LNCAP (cell line): ENCODE data around the gene TIMP3.
A peak's percentile ranks its signal among the peaks of the same experiment; 100 is the strongest.

Experiments used
- TF ChIP-seq, protein P1 (sequence below): fragments of 450-650 bp; IDR thresholded peaks from 2 replicates; pipeline ENCODE4 v1.5.1; 2017; ENCODE audit warnings: mild to moderate bottlenecking

TIMP3 gene

DNA sequence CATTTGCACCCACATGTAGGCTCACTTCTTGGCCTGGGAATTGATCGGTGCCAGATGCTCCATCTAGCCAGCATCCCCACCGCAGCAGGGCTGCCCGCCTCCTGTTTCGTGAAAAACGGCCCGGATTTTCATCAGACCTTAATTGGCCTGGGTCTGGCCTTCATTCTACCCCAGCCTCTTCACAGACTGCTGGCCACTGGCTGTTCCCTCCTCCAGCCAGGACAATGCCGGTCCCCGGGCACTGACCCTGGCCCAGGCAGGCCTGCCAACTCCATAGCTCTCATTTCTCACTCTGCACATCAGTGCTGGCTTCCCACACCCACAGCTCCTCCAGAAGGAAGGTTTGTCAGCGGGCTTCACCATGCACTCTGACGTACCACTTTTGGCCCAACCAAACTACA is 27.9 kb downstream of the TIMP3 start:
- TF ChIP-seq, protein P1, sequence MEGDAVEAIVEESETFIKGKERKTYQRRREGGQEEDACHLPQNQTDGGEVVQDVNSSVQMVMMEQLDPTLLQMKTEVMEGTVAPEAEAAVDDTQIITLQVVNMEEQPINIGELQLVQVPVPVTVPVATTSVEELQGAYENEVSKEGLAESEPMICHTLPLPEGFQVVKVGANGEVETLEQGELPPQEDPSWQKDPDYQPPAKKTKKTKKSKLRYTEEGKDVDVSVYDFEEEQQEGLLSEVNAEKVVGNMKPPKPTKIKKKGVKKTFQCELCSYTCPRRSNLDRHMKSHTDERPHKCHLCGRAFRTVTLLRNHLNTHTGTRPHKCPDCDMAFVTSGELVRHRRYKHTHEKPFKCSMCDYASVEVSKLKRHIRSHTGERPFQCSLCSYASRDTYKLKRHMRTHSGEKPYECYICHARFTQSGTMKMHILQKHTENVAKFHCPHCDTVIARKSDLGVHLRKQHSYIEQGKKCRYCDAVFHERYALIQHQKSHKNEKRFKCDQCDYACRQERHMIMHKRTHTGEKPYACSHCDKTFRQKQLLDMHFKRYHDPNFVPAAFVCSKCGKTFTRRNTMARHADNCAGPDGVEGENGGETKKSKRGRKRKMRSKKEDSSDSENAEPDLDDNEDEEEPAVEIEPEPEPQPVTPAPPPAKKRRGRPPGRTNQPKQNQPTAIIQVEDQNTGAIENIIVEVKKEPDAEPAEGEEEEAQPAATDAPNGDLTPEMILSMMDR, result no peak

DNA sequence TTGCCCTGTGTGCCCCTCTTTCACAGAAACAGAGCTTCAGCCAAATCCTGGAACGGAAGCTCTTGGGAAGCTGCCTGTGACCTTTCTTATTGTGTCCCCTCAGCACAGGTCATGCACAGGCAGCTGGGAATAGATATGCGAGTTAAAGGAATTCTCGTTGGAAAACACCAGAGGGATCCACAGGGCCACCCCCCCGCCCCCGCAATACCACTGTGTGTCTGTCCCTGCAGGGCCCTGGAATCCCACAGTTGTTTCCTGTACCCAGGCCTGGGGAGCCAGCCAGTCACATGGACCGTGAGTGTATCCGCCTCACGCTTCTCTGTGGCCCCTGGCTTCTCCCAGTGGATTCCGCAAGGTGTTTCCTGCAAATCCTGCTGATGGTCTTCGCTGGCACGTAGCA is 29.0 kb downstream of the TIMP3 start:
- TF ChIP-seq, protein P1, result no peak

DNA sequence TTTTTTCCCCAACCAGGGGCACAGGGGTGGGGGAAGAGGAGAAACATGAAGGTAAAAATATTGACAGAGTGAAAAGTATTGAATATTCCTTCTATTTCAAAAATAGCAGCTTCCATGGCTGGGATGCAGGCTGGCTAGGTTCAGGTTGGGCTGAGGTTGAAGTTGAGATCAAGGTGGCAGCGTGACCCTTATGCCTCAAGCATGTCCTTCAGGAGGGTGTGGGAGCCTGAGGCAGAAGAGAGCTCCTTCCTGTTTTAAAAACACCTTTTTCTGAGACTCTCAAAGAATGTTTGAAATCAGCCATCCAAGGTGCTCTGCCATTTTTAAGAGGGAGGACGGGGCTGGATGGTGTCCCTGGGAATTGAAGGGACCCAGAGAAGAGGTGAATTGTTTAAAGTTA is 29.5 kb downstream of the TIMP3 start:
- TF ChIP-seq, protein P1, result no peak

DNA sequence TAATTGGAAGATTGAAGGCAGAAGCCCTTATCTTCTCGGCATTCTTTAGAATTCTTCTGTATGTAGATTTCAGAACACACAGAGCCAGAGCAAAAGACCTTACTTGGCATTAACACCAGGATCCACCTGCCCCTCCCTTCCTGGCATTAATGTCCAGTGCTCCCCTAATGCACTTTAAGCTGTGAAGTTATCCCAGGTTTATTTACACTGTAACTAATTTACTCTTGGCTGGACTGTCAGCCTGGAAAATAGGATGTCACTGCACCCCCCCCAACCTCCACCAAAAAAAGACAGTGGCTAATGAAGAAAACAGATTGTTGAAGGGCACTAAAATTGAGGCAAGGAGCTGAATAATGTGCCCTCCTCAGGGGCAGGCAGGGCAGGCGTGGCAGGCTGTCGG is 30.1 kb downstream of the TIMP3 start:
- TF ChIP-seq, protein P1, result no peak

DNA sequence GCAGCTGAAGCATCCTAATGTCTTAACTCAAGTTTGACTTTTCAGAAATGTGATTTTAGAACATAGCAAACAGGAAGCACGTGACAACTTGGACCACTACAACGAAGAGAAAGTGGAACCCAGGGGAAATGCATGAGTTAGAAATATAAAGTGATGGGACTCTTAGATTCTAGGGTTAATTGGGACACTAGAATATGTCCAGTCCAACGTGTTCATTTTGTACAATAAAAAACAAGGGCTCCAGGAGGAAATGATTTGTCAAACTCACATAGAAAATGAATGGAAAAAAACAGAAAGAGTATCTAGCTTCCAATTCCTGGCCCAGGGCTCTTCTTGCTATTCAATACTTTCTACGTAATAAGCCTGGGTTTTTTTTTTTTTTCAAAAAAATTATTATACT is 30.7 kb downstream of the TIMP3 start:
- TF ChIP-seq, protein P1, result no peak

DNA sequence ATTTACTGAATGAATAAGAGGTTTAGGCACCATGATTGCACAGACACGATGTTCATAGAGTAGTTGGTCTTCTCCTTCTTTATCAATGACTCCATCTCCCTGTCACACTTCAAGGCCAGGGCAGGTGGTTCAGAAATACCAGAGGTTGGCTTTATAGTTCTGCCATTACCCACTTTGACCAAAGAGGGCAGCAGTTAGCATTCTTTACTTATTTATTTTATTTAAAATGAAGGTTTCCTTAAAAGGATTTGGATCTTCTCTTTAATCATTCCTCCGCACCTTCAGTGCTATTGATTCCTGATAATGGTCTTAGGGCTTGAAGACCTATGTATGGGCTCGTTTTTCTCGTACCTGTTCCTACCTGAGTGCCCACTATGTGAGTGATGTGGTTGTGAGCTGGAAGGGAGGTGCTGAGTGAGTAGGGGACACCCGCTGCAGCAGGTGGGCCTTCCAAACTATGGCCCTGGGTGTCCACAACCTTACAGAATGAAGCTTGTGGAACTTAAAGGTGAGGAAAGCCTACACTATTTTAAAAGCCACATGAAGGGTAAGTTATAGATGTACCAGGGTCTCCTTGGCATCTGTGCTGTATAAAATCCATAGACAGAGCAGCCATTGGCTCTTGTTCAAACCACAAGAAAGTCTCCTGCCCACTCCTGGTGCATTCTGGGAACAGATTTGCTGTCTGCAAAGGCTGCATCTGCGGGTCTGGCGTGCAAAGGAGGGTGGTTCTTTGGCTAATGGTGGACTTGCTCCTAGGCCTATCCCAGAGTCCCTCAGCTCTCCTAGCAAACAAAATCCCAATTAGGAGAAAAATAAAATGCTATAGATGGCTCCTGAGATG is 35.0 kb downstream of the TIMP3 start:
- TF ChIP-seq, protein P1, result peak; percentile 68

DNA sequence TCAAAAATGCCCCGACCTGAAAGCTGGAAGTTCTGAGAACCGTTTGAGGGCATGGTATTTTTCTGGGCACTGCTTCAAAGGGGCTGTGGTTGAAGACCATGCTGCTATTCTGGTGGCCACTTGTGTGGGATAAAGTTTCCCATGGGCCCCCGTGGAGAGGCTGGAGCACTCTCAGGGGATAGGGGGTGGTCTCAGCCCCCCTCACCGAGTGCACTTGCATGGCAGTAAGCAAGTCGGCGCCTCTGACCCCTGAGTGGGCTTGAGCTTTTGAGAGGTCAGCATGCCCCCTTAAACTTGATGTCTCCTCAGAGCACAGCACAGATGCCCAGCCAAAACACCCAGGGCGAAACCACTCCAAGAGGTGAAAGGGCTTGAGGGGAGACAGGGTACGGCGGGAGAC is 35.6 kb downstream of the TIMP3 start:
- TF ChIP-seq, protein P1, result no peak
